ENCODE measurements around the gene RAI1.

The RAI1 gene

DNA sequence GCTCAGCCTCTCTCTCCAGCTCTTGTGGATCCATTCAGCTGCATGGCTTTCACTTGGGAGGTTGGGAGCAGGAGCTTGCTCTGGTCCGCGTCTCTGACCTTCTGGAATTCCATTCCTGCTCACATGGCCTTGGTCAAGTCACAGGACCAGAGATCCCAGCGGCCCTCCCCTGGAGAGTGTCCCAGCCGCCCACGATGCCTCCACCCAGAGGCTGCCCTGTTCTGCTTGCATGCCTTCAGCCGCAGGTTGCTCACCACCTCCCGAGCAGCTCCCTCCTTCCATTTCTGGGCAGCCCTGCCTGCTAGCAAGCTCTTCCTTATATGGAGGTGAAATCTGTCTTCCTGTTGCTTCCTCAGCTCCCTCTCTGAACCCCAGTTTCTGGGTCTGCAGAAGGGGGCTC, 32.6 kb downstream of the RAI1 start:
- H3K4me3 ChIP-seq (ENCODE audit: low read depth, low read length), result no peak overlapping the region
- peak; percentile 33 for DNase-seq (ENCODE audit: low read depth)
- TF ChIP-seq, protein P1, sequence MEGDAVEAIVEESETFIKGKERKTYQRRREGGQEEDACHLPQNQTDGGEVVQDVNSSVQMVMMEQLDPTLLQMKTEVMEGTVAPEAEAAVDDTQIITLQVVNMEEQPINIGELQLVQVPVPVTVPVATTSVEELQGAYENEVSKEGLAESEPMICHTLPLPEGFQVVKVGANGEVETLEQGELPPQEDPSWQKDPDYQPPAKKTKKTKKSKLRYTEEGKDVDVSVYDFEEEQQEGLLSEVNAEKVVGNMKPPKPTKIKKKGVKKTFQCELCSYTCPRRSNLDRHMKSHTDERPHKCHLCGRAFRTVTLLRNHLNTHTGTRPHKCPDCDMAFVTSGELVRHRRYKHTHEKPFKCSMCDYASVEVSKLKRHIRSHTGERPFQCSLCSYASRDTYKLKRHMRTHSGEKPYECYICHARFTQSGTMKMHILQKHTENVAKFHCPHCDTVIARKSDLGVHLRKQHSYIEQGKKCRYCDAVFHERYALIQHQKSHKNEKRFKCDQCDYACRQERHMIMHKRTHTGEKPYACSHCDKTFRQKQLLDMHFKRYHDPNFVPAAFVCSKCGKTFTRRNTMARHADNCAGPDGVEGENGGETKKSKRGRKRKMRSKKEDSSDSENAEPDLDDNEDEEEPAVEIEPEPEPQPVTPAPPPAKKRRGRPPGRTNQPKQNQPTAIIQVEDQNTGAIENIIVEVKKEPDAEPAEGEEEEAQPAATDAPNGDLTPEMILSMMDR (IDR thresholded peaks at IDR 0.05; ENCODE audit: insufficient read depth, low read depth, low read length, missing control alignments), result no peak

DNA sequence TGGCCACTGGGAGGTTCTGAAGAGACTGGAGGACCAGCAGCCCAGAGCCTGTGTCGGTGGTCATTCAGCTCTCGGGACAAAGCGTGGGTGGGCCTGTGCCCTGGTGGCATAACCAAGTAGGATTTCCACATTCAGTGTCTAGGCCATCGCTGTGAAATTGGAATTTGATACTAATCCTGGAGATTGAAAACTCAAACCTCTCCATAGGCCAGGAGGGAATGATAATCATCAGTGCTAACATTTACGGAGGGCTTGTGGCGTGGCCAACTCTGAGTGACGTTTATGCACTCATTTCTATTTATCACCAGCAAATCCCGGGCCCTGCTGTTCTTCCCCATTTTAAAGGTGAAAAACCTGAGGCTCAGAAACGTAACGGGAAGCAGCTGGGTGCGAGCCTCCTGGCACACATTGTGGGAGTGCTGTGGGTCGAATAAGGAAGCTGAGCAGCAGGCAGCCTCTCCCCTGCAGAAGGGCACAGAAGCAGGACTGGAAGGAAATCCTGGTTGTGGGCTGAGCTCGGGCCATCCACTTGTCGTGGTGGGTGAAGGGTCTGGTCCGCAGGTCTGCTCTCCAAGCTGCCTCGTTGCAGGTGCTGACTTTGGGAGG, 33.1 kb downstream of the RAI1 start:
- TF ChIP-seq, protein P1 (IDR thresholded peaks at IDR 0.05; ENCODE audit: insufficient read depth, low read depth, low read length, missing control alignments), result no peak
- DNase-seq (ENCODE audit: low read depth), result no peak

DNA sequence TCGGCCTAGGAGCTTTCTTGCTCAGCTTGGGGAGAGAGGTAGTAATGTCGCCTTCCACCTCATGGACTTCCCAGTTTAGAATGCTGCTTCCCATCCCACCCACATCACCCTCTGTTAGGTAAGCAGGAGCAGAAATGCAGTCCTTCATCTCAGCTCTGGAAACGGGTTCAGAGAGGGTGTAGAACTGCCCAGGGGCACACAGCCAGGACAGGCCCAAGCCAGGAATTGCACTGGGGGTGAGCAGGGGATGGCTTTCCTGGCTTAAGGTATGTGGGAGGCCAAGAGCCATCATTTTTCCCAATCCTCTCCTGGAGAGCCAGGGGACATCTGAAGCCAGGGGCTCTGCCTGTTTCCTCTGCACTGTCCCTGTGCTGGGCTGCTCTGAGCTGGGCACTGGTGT, 33.6 kb downstream of the RAI1 start:
- TF ChIP-seq, protein P1 (IDR thresholded peaks at IDR 0.05; ENCODE audit: insufficient read depth, low read depth, low read length, missing control alignments), result no peak
- H3K4me3 ChIP-seq (ENCODE audit: low read depth, low read length), result no peak overlapping the region

More for the DNA sequence above, 33.1 kb downstream of the RAI1 start:
- H3K4me3 ChIP-seq (ENCODE audit: low read depth, low read length), result no peak overlapping the region

DNA sequence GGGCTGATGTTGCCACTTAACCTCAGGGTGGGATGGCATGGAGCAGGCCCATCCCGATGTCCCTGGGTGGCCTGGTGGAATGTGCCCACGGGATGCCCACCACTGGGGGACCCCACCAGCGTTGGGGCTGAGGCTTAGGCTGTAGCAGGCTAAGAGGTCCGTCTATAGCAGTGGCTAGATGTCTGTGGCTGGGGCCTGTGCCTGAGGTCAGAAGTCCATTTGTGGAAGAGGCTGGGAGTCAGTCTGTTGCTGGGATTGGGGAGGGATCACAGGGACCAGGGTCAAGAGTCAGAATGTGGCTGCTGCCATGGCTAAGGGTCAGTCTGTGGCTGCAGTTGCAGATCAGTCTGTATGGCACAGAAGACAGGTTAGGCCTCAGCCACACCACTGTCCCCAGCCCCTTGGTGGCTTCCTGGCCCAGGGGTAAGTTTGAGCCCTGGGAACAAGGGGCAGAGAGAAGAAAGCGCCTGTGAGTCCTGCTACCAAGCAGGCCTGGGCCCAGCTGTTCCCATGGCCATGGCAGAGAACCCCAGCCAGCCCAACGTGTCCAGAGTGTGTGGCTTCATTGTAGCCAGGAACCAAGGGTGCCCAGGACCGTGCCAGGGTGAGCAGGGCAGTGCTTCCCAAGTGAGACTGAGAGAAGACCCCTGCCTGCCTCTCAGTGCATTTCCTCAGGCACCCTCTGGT, 35.7 kb downstream of the RAI1 start:
- no peak for DNase-seq (ENCODE audit: low read depth)
- TF ChIP-seq, protein P1 (IDR thresholded peaks at IDR 0.05; ENCODE audit: insufficient read depth, low read depth, low read length, missing control alignments), result no peak
- no peak overlapping the region for H3K4me3 ChIP-seq (ENCODE audit: low read depth, low read length)

More for the DNA sequence above, 33.6 kb downstream of the RAI1 start:
- no peak for DNase-seq (ENCODE audit: low read depth)

DNA sequence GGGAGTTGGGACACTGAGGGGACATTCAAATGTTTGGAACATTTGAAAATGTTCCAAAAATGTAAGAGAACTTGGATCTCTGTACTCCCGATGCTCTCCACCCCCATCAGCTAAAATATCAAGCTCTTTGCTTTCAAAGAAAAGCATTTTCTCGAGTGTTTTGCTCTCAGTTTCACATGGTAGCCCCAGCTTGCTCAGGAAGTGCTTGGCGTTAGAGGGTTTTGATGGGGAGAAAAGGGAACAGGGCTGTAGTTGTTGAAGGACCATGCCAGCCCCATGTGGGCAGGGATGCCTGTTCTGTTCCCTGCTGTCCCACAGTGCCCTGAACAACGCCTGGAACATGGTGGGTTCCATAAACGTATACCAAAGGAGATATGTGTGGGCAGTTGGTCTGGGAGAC, 37.0 kb downstream of the RAI1 start:
- no peak overlapping the region for H3K4me3 ChIP-seq (ENCODE audit: low read depth, low read length)
- TF ChIP-seq, protein P1 (IDR thresholded peaks at IDR 0.05; ENCODE audit: insufficient read depth, low read depth, low read length, missing control alignments), result no peak

DNA sequence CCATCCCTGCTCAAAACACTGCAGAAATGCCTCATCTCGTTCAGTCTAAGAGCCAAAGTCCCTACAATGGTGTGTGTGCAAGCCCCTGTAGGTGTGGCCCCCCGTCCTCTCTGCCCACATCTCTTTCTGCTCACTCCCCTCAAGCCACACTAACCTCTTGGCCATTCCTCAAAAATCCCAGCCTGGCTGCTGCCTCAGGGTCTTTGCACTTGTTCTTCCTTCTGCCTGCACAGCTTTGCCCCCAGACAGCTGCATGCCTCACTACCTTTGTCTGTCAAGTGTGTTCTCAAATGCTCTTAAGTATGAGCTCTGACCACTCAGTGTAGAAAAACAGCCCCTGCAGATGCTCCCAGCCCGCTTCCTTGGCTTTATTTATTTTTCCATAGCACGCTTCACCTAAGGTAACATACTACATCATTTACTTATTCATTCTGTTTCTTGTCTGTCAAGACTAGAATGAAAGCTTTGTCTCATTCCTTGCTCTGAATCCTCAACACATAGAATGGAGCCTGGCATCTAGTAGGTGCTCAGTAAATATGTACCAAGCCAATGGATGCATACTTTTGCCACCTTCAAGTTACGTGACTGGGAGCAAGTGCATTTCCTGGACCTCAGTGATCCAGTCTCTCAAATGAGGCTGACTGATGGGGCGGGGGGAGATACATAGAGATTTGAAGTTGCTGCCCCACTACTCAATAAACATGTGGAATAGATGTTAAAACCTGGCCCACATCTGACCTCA, 38.1 kb downstream of the RAI1 start:
- TF ChIP-seq, protein P1 (IDR thresholded peaks at IDR 0.05; ENCODE audit: insufficient read depth, low read depth, low read length, missing control alignments), result no peak
- no peak overlapping the region for H3K4me3 ChIP-seq (ENCODE audit: low read depth, low read length)
- DNase-seq (ENCODE audit: low read depth), result no peak

More for the DNA sequence above, 37.0 kb downstream of the RAI1 start:
- peak; percentile 26 for DNase-seq (ENCODE audit: low read depth)

Data from GM12865 (cell line).